WTC11 (cell line): ENCODE results near the gene ETS1. TPM values are rescaled to one million over a fixed set of nuclear protein-coding genes. Genes with fewer than 3 reads are reported as not detected.

Experiments
- ATAC-seq: fragments of 200-7000 bp; cut with Tn5 transposase; 2 replicates; pipeline ENCODE4 v1.10.0; 2021; ENCODE audit warnings: mild to moderate bottlenecking, moderate library complexity
- CTCF ChIA-PET: fragments of 300-600 bp; sonication (Branson Sonifier 250); formaldehyde crosslinking; loops from one replicate; lab custom pipeline; 2021; ENCODE audit warnings: antibody characterized with exemption; lab: Charles Lee
- POLR2A ChIA-PET: fragments of 350-600 bp; sonication (Branson Sonifier 250); formaldehyde crosslinking; loops from one replicate; lab custom pipeline; 2021; ENCODE audit warnings: antibody characterized with exemption; lab: Charles Lee
- DNase-seq: peaks from one replicate; pipeline ENCODE4 v3.0.0; 2021; ENCODE audit warnings: low spot score
- H3K27ac Mint-ChIP-seq: 2 replicates; pipeline ENCODE4 v1.8.0; 2021; ENCODE audit warnings: mixed read lengths
- H3K27me3 Mint-ChIP-seq: 2 replicates; pipeline ENCODE4 v1.8.0; 2021; ENCODE audit warnings: low read depth, mild to moderate bottlenecking, moderate library complexity, mixed read lengths
- H3K36me3 Mint-ChIP-seq: 2 replicates; pipeline ENCODE4 v1.8.0; 2021; ENCODE audit warnings: mixed read lengths
- H3K4me1 Mint-ChIP-seq: 2 replicates; pipeline ENCODE4 v1.8.0; 2022; ENCODE audit warnings: mixed read lengths
- H3K4me3 Mint-ChIP-seq: 2 replicates; pipeline ENCODE4 v1.8.0; 2021; ENCODE audit warnings: mild to moderate bottlenecking, moderate library complexity, mixed read lengths
- H3K9me3 Mint-ChIP-seq: 2 replicates; pipeline ENCODE4 v1.8.0; 2021; ENCODE audit warnings: mixed read lengths
- EMX1 ChIP-seq: fragments of 250-450 bp; sonication (Bioruptor Pico); IDR thresholded peaks from 2 replicates; pipeline ENCODE4 v1.8.0; 2021; ENCODE audit warnings: mild to moderate bottlenecking
- ESRRA ChIP-seq: sonication (generic); formaldehyde crosslinking; IDR thresholded peaks from 2 replicates; pipeline ENCODE4 v1.8.1; 2022; ENCODE audit warnings: mild to moderate bottlenecking, missing genetic modification reagents, borderline replicate concordance
- FOXK1 ChIP-seq: sonication (generic); formaldehyde crosslinking; IDR thresholded peaks from 2 replicates; pipeline ENCODE4 v1.8.0; 2022; ENCODE audit warnings: mild to moderate bottlenecking, moderate library complexity, missing genetic modification reagents
- GTF2I ChIP-seq: fragments of 250-450 bp; sonication (Bioruptor Pico); conservative IDR thresholded peaks from 2 replicates; pipeline ENCODE4 v1.4.0; 2021; ENCODE audit warnings: mild to moderate bottlenecking
- JAZF1 ChIP-seq: fragments of 250-450 bp; sonication (Bioruptor Pico); IDR thresholded peaks from 2 replicates; pipeline ENCODE4 v1.9.0; 2021; ENCODE audit warnings: moderate library complexity, mild to moderate bottlenecking, inconsistent platforms
- NFYB ChIP-seq: sonication (generic); formaldehyde crosslinking; conservative IDR thresholded peaks from 2 replicates; pipeline ENCODE4 v1.8.0; 2022; ENCODE audit warnings: low read depth, missing genetic modification reagents
- RELA ChIP-seq: sonication (generic); formaldehyde crosslinking; IDR thresholded peaks from 2 replicates; pipeline ENCODE4 v1.8.1; 2022; ENCODE audit warnings: missing genetic modification reagents, mild to moderate bottlenecking, borderline replicate concordance
- SMAD3 ChIP-seq: sonication (generic); formaldehyde crosslinking; IDR thresholded peaks from 2 replicates; pipeline ENCODE4 v1.8.0; 2022; ENCODE audit warnings: missing genetic modification reagents, mild to moderate bottlenecking, borderline replicate concordance
- TEAD1 ChIP-seq: sonication (generic); formaldehyde crosslinking; IDR thresholded peaks from 2 replicates; pipeline ENCODE4 v1.8.0; 2022; ENCODE audit warnings: mild to moderate bottlenecking, missing genetic modification reagents
- ZNF121 ChIP-seq: sonication (generic); formaldehyde crosslinking; IDR thresholded peaks from 2 replicates; pipeline ENCODE4 v1.8.0; 2023; ENCODE audit warnings: missing genetic modification reagents
- ZNF232 ChIP-seq: sonication (generic); formaldehyde crosslinking; IDR thresholded peaks from 2 replicates; pipeline ENCODE4 v1.8.0; 2022; ENCODE audit warnings: mild to moderate bottlenecking, missing genetic modification reagents
- total RNA-seq: library from RNA; stranded (reverse); gene quantifications from 3 replicates; pipeline ENCODE4 v1.2.3, GENCODE V29; 2021
- TF ChIP-seq, protein P1 (sequence below): fragments of 250-450 bp; sonication (Bioruptor Pico); conservative IDR thresholded peaks from 2 replicates; pipeline ENCODE4 v1.9.0; 2021; ENCODE audit warnings: mild to moderate bottlenecking
- TF ChIP-seq, protein P2 (sequence below): sonication (generic); formaldehyde crosslinking; IDR thresholded peaks from 2 replicates; pipeline ENCODE4 v1.8.0; 2023; ENCODE audit warnings: missing genetic modification reagents
- TF ChIP-seq, protein P3 (sequence below): sonication (generic); formaldehyde crosslinking; IDR thresholded peaks from 2 replicates; pipeline ENCODE4 v1.8.0; 2022; ENCODE audit warnings: mild to moderate bottlenecking, missing genetic modification reagents
- TF ChIP-seq, protein P4 (sequence below): fragments of 200-600 bp; IDR thresholded peaks from 2 replicates; pipeline ENCODE4 v1.8.0; 2022; ENCODE audit warnings: antibody characterized with exemption
- TF ChIP-seq, protein P5 (sequence below): sonication (generic); formaldehyde crosslinking; IDR thresholded peaks from 2 replicates; pipeline ENCODE4 v1.8.0; 2022; ENCODE audit warnings: mild to moderate bottlenecking, missing genetic modification reagents
- TF ChIP-seq, protein P6 (sequence below): sonication (generic); formaldehyde crosslinking; conservative IDR thresholded peaks from 2 replicates; pipeline ENCODE4 v1.8.1; 2023; ENCODE audit warnings: mild to moderate bottlenecking, low read depth, missing genetic modification reagents, moderate library complexity
- TF ChIP-seq, protein P7 (sequence below): fragments of 250-450 bp; sonication (Bioruptor Pico); IDR thresholded peaks from 2 replicates; pipeline ENCODE4 v1.9.0; 2021; ENCODE audit warnings: mild to moderate bottlenecking

ETS1 gene
- total RNA-seq, 1 experiment from 2014 or later, result 33.1 TPM

DNA sequence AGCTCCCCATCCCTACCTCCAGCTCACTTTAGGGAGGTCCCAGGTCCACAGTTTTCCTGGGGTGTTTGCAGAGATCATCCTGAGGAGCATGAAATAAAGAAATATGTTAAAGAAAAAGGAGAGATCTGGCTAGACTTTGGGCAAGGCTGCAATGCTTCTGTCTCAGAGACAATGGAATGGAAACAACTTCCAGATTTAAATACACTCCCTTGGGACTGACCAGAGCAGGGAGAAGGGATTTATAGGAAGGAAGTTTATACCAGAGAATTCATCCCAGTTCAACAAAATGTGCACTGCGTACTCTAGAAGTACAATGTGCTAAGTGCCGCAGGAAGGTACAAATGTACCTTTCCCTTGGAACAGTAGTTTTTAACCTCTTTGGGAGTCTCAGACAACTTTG lies 40.4 kb downstream of the ETS1 start (continued):
- TF ChIP-seq, protein P1, sequence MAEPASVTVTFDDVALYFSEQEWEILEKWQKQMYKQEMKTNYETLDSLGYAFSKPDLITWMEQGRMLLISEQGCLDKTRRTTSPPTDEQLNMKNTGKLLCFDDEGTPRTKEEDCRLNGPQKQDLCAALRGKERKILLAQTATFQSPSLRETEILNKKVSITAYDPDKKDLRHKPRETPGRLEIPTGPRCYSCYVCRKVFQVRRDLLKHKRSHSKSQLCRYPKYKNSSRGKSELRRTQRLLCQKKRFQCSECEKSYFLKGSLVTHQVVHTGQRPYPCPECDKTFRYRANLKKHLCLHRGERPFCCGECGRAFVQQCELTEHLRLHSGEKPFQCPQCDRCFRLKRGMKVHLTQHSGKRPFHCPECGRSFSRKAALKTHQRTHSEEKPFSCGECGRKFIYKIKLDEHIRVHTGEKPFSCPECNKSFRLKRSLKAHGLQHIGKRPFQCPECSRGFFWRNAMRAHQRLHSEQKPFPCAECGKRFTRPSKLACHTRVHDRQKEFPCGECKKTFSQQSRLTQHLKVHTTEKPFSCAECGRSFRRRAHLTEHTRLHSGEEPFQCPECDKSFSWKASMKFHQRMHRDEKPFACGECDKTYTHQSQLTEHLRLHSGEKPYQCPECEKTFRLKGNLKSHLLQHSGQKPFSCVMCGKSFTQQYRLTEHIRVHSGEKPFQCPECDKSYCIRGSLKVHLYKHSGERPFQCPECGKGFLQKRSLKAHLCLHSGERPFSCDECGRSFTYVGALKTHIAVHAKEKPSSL, result no peak
- TF ChIP-seq, protein P2, sequence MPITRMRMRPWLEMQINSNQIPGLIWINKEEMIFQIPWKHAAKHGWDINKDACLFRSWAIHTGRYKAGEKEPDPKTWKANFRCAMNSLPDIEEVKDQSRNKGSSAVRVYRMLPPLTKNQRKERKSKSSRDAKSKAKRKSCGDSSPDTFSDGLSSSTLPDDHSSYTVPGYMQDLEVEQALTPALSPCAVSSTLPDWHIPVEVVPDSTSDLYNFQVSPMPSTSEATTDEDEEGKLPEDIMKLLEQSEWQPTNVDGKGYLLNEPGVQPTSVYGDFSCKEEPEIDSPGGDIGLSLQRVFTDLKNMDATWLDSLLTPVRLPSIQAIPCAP, result no peak
- TF ChIP-seq ESRRA (CRISPR knock-in tag), result no peak
- TF ChIP-seq ZNF121 (CRISPR knock-in tag), result no peak
- TF ChIP-seq, protein P3, sequence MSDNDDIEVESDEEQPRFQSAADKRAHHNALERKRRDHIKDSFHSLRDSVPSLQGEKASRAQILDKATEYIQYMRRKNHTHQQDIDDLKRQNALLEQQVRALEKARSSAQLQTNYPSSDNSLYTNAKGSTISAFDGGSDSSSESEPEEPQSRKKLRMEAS (CRISPR knock-in tag), result no peak
- TF ChIP-seq, protein P4, sequence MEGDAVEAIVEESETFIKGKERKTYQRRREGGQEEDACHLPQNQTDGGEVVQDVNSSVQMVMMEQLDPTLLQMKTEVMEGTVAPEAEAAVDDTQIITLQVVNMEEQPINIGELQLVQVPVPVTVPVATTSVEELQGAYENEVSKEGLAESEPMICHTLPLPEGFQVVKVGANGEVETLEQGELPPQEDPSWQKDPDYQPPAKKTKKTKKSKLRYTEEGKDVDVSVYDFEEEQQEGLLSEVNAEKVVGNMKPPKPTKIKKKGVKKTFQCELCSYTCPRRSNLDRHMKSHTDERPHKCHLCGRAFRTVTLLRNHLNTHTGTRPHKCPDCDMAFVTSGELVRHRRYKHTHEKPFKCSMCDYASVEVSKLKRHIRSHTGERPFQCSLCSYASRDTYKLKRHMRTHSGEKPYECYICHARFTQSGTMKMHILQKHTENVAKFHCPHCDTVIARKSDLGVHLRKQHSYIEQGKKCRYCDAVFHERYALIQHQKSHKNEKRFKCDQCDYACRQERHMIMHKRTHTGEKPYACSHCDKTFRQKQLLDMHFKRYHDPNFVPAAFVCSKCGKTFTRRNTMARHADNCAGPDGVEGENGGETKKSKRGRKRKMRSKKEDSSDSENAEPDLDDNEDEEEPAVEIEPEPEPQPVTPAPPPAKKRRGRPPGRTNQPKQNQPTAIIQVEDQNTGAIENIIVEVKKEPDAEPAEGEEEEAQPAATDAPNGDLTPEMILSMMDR, result no peak
- TF ChIP-seq JAZF1 (CRISPR knock-in tag), result no peak
- no peak for TF ChIP-seq ZNF232 (CRISPR knock-in tag)
- no peak for TF ChIP-seq EMX1 (CRISPR knock-in tag)
- TF ChIP-seq, protein P5, sequence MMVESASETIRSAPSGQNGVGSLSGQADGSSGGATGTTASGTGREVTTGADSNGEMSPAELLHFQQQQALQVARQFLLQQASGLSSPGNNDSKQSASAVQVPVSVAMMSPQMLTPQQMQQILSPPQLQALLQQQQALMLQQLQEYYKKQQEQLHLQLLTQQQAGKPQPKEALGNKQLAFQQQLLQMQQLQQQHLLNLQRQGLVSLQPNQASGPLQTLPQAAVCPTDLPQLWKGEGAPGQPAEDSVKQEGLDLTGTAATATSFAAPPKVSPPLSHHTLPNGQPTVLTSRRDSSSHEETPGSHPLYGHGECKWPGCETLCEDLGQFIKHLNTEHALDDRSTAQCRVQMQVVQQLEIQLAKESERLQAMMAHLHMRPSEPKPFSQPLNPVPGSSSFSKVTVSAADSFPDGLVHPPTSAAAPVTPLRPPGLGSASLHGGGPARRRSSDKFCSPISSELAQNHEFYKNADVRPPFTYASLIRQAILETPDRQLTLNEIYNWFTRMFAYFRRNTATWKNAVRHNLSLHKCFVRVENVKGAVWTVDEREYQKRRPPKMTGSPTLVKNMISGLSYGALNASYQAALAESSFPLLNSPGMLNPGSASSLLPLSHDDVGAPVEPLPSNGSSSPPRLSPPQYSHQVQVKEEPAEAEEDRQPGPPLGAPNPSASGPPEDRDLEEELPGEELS (CRISPR knock-in tag), result no peak
- no peak for TF ChIP-seq TEAD1 (CRISPR knock-in tag)
- no peak for TF ChIP-seq SMAD3 (CRISPR knock-in tag)
- TF ChIP-seq FOXK1, result no peak
- TF ChIP-seq, protein P6, sequence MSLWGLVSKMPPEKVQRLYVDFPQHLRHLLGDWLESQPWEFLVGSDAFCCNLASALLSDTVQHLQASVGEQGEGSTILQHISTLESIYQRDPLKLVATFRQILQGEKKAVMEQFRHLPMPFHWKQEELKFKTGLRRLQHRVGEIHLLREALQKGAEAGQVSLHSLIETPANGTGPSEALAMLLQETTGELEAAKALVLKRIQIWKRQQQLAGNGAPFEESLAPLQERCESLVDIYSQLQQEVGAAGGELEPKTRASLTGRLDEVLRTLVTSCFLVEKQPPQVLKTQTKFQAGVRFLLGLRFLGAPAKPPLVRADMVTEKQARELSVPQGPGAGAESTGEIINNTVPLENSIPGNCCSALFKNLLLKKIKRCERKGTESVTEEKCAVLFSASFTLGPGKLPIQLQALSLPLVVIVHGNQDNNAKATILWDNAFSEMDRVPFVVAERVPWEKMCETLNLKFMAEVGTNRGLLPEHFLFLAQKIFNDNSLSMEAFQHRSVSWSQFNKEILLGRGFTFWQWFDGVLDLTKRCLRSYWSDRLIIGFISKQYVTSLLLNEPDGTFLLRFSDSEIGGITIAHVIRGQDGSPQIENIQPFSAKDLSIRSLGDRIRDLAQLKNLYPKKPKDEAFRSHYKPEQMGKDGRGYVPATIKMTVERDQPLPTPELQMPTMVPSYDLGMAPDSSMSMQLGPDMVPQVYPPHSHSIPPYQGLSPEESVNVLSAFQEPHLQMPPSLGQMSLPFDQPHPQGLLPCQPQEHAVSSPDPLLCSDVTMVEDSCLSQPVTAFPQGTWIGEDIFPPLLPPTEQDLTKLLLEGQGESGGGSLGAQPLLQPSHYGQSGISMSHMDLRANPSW (CRISPR knock-in tag), result no peak

DNA sequence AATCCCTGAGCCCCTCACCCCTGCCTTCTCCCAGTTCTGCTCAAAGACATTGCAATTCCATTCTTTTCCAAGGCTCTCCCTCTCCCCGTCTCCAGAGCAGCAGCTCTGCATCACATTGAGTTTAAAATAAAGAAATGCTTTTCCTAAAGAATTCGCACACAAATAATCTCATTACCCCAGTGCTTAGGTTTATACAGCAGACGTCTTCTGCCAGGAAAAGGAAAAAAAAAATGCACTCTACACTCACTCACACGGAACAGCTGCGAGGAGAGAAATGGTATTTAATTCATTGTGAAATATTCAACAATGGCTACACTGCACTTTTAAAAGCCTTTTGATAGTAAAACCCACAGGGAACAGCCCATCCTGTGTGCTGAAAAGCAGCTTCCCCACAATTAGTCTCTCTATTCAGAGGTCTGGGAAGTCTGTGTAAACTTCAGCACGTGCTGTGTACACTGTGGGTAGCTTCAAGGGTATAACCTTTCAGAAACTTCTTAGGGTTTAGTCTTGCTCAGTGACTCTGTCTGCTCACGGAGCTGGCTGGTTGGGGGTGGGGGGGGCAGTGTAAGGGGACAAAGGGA lies 42.8 kb downstream of the ETS1 start:
- H3K4me3 Mint-ChIP-seq, result no peak overlapping the region
- peaks cover 46% of the 10 kb centered on the region for H3K27me3 Mint-ChIP-seq
- ATAC-seq (peak; percentile 38; the same call in 1 of the 2 replicates), DNase-seq (no peak)
- ChIA-PET POLR2A (no interaction called here), CTCF (interaction anchor here (0.8 to 2.1 kb wide), 5 partner anchors 9 to 387 kb away, joined by 3 to 10 read pairs (median 3); no protein-coding TSS in a partner anchor)
- TF ChIP-seq, protein P3 (CRISPR knock-in tag), result no peak
- TF ChIP-seq NFYB (CRISPR knock-in tag) (no peak), RELA (CRISPR knock-in tag) (no peak), GTF2I (CRISPR knock-in tag) (no peak)
- TF ChIP-seq, protein P7, sequence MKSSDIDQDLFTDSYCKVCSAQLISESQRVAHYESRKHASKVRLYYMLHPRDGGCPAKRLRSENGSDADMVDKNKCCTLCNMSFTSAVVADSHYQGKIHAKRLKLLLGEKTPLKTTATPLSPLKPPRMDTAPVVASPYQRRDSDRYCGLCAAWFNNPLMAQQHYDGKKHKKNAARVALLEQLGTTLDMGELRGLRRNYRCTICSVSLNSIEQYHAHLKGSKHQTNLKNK, result no peak
- peaks cover 8% of the 10 kb centered on the region for H3K36me3 Mint-ChIP-seq
- H3K9me3 Mint-ChIP-seq, result no peaks in the 10 kb centered on the region
- H3K27ac Mint-ChIP-seq, result no peak overlapping the region
- H3K4me1 Mint-ChIP-seq, result peaks cover 19% of the 10 kb centered on the region
